Testis (tissue), 3 donors: Measurements from ENCODE around the gene CEP89. TPM values are rescaled to one million over a fixed set of nuclear protein-coding genes. Genes with fewer than 3 reads are reported as not detected.

Source experiments
- DNase-seq: peaks from one replicate; pipeline ENCODE4 v3.0.0-alpha.2; 2019
- H3K27ac ChIP-seq, 2 donors: fragments of 200-600 bp; sonication (generic); one replicate each; pipeline ENCODE4 v1.5.1; 2019
- H3K27me3 ChIP-seq: fragments of 200-600 bp; sonication (generic); one replicate; pipeline ENCODE4 v1.5.1; 2019
- H3K36me3 ChIP-seq: fragments of 200-600 bp; sonication (generic); one replicate; pipeline ENCODE4 v1.5.1; 2017; ENCODE audit warnings: low read depth; ENCODE audit errors: missing control alignments
- H3K4me1 ChIP-seq: fragments of 200-600 bp; sonication (generic); one replicate; pipeline ENCODE4 v1.5.1; 2019
- H3K4me3 ChIP-seq, 2 donors: fragments of 200-600 bp; sonication (generic); one replicate each; pipeline ENCODE4 v1.5.1; 2017 to 2019
- H3K9me3 ChIP-seq: fragments of 200-600 bp; sonication (generic); one replicate; pipeline ENCODE4 v1.5.1; 2017
- POLR2A ChIP-seq: fragments of 450-650 bp; IDR thresholded peaks from one replicate; pipeline ENCODE4 v1.6.1; 2017; ENCODE audit warnings: antibody characterized with exemption, mild to moderate bottlenecking, moderate library complexity
- WGBS, 2 donors: methylation state at CpG; one replicate each; pipeline ENCODE4 v1.1.5; 2018; 5-methylcytosine and 5-hydroxymethylcytosine counted together
- intact Hi-C: fragments of 100-400 bp; cut with DNase I; formaldehyde crosslinking; loops from one replicate; pipeline ENCODE4 v1.15.1; 2023; ENCODE audit warnings: low total_unique reads
- polyA plus RNA-seq: library from polyadenylated mRNA; stranded (reverse); fragments of 350-450 nt; fragmentation: Illumina TruSeq; extraction: RNeasy Lipid Tissue Mini Kit (QIAGEN cat#74804); gene quantifications from one replicate; pipeline ENCODE4 v1.2.3, GENCODE V29; 2014; ENCODE audit warnings: low read depth, low replicate concordance; ENCODE audit not compliant: insufficient read depth
- total RNA-seq, 2 donors: library from RNA; depleted of rRNA; stranded (reverse); fragments of >200 nt; gene quantifications; one replicate each; pipeline ENCODE4 v1.2.3, GENCODE V29; 2016
- TF ChIP-seq, protein P1 (sequence below), 3 experiments: fragments of 450-650 bp in 2 of 3; fragments of 200-600 bp in 1 of 3; sonication (generic) in 1 of 3; IDR thresholded peaks; one replicate each; pipeline ENCODE4 v1.5.1; 2016 to 2019; ENCODE audit warnings: antibody characterized with exemption in 3 of 3, mild to moderate bottlenecking in 2 of 3, moderate library complexity in 1 of 3

The CEP89 gene
- total and polyA plus RNA-seq, 3 donors from 2014 or later = 14.0 to 17.2 (median 16.7) TPM

DNA sequence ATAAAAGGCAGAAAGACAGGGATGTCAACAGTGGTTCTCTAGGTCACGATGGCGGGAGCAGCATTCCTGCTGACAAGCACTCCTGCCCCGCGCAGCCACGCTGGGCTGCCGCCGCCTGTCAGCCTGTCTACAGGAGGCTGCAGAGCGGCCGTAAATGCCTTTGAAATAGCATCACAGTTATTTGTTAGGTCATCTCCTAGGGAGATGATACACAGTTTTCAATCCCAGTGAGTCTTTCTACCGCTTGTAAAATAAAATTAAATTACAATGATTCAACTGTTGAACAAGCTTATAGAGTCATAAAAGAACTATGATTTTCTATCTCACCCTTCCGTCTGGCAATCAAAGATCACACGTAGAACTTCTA is 94.9 kb downstream of the CEP89 start:
- Histone ChIP-seq H3K9me3 (no peaks in the 10 kb centered on the region), H3K27me3 (no peaks in the 10 kb centered on the region), H3K36me3 (no peaks in the 10 kb centered on the region), H3K4me1 (no peaks in the 10 kb centered on the region), H3K27ac (no peak overlapping the region), H3K4me3 (no peak overlapping the region)
- no peak for DNase-seq
- TF ChIP-seq, protein P1, sequence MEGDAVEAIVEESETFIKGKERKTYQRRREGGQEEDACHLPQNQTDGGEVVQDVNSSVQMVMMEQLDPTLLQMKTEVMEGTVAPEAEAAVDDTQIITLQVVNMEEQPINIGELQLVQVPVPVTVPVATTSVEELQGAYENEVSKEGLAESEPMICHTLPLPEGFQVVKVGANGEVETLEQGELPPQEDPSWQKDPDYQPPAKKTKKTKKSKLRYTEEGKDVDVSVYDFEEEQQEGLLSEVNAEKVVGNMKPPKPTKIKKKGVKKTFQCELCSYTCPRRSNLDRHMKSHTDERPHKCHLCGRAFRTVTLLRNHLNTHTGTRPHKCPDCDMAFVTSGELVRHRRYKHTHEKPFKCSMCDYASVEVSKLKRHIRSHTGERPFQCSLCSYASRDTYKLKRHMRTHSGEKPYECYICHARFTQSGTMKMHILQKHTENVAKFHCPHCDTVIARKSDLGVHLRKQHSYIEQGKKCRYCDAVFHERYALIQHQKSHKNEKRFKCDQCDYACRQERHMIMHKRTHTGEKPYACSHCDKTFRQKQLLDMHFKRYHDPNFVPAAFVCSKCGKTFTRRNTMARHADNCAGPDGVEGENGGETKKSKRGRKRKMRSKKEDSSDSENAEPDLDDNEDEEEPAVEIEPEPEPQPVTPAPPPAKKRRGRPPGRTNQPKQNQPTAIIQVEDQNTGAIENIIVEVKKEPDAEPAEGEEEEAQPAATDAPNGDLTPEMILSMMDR (IDR thresholded peaks at IDR 0.05) = no peak
- TF ChIP-seq POLR2A = no peak
- intact Hi-C loops = no loop called here
- WGBS, 2 donors = 82% methylated on average over 12 of the region's 12 CpGs

DNA sequence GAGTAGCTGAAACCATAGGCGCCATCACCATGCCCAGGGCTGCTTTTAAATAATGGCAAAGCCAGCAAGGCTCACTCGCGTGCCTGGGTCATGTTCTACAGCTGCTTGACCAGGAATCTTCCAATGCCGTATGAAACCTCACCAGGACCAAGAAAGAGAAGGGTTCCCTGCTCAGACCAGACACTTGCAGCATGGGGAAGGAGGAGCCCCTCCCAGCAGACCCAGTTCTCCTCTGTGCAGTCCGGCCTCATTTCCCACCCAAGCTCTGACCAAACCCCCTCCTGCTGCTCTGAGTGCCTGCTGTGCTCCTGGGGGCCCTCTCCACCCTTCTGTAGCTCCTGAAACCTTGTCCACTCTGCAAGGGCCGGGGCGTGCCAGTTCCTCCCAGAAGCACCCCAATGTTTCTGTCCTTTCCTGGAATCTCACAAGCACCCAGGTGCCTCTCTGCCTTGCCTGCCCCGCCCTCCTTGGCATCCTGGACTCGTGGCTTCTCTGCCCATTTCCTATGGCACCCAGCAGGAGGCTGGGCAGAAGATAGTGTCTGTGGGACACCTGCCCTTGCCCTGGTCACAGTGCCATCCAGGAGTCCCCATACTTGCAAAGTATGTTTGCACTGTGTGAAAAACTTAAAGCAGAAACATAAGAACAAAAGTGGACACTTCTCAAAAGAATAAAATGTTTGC is 95.4 kb downstream of the CEP89 start:
- WGBS, 2 donors = 84 to 85% methylated on average over 8 to 9 of the region's 9 CpGs
- Histone ChIP-seq H3K9me3 (no peaks in the 10 kb centered on the region), H3K4me1 (no peaks in the 10 kb centered on the region), H3K27ac (no peak overlapping the region), H3K27me3 (no peaks in the 10 kb centered on the region), H3K36me3 (no peaks in the 10 kb centered on the region), H3K4me3 (no peak overlapping the region)
- TF ChIP-seq, protein P1 (IDR thresholded peaks at IDR 0.05) = no peak
- no peak for TF ChIP-seq POLR2A
- DNase-seq = no peak
- intact Hi-C loops = no loop called here

- no peaks in the 10 kb centered on the region for H3K4me1 ChIP-seq
- H3K27ac ChIP-seq = no peak overlapping the region
- TF ChIP-seq, protein P1 (IDR thresholded peaks at IDR 0.05) = no peak
- TF ChIP-seq POLR2A = no peak
- intact Hi-C loops = no loop called here
- H3K36me3 ChIP-seq = no peaks in the 10 kb centered on the region
- H3K27me3 ChIP-seq = no peaks in the 10 kb centered on the region
- no peaks in the 10 kb centered on the region for H3K9me3 ChIP-seq
- H3K4me3 ChIP-seq = no peak overlapping the region
- WGBS, 2 donors = 71 to 83% methylated on average over 5 to 7 of the region's 7 CpGs
- no peak for DNase-seq
These were observed 96.3 kb downstream of the CEP89 start for GRCh38 chr19:32875428-32875827.

DNA sequence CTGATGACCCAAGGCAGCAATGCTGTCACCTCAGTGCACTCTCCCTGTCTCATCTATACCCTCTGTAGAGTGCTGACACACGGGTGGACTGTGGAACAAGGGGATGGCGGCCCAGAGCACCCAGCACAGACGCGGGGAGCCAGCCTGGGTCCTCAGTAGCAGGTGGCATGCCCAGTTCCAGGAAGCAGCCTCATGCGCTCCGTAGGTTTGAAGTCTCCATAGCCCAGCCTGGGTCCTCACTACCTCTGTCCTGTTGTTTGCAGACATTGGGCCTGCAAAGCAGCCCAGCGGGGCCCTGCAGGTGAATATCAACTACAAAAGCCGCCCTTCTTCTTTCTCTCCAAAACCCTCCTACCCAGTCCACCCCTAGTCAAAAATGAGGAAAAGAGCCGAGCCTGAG is 97.2 kb downstream of the CEP89 start:
- intact Hi-C loops = no loop called here
- no peak for DNase-seq

More for the DNA sequence above, 97.2 kb downstream of the CEP89 start:
- Histone ChIP-seq H3K4me3 (no peak overlapping the region), H3K9me3 (no peaks in the 10 kb centered on the region), H3K27ac (no peak overlapping the region), H3K36me3 (no peaks in the 10 kb centered on the region), H3K4me1 (no peaks in the 10 kb centered on the region), H3K27me3 (no peaks in the 10 kb centered on the region)
- TF ChIP-seq, protein P1 (IDR thresholded peaks at IDR 0.05) = no peak
- WGBS, 2 donors = 80 to 96% methylated on average over 9 of the region's 9 CpGs
